G401 (cell line): ENCODE measurements around the gene TATDN2. TPM values are rescaled to one million over a fixed set of nuclear protein-coding genes. Genes with fewer than 3 reads are reported as not detected.

Experiments
- DNase-seq: peaks from one replicate; pipeline ENCODE4 v3.0.0-alpha.2; 2015; ENCODE audit warnings: low spot score
- in situ Hi-C: cut with HindIII; loops from 2 replicates; pipeline ENCODE4 v1.10.0; 2016; ENCODE audit warnings: low sequenced_read_pairs, mixed read lengths
- total RNA-seq: library from RNA; depleted of rRNA; stranded (reverse); fragments of >200 nt; shearing (Covaris generic); gene quantifications from 2 replicates; pipeline ENCODE4 v1.2.3, GENCODE V29; 2014

Gene TATDN2
- total RNA-seq, 1 experiment from 2014 or later, result 18.8 TPM

DNA sequence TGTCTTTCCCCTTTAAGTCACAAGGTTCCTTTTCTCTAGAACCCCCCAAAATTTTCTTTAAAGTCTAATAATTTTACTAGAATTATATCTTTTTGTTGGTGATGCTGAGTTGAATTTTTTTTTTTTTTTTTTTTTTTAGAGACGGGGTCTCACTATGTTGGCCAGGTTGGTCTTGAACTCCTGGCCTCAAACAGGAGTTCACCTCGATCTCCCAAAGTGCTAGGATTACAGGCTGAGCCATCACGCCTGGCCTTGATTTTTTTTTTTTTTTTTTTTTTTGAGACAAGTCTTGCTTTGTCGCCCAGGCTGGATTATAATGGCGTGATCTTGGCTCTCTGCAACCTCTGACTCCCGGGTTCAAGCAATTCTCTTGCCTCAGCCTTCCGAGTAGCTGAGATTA, 60.4 kb downstream of the TATDN2 start:
- no peak for DNase-seq
- in situ Hi-C loops, result no loop called here

- DNase-seq, result no peak
- in situ Hi-C loops, result no loop called here
Measured at GRCh38 chr3:10309736-10310135, 61.5 kb downstream of the TATDN2 start.

DNA sequence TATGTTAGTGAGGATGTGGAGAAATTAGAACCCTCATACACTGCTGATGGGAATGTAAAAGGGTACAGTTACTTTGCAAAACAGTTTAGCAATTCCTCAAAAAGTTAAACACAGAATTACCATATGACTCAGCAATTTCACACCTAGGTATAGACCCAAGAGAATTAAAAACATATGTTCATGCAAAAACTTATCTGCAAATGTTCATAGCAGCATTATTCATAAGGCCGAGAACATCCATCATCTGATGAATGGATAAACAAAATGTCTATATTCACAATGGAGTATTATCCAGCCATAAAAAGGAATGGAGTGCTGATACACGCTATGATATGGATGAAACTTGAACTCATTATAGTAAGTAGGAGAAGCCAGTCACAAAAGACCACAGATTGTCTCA, 62.3 kb downstream of the TATDN2 start:
- no peak for DNase-seq
- in situ Hi-C loops, result no loop called here

- in situ Hi-C loops, result no loop called here
- no peak for DNase-seq
Measured at GRCh38 chr3:10311710-10312109, 63.5 kb downstream of the TATDN2 start.

GRCh38 chr3:10312391-10312790, 64.1 kb downstream of the TATDN2 start:
- no peak for DNase-seq
- in situ Hi-C loops, result no loop called here

DNA sequence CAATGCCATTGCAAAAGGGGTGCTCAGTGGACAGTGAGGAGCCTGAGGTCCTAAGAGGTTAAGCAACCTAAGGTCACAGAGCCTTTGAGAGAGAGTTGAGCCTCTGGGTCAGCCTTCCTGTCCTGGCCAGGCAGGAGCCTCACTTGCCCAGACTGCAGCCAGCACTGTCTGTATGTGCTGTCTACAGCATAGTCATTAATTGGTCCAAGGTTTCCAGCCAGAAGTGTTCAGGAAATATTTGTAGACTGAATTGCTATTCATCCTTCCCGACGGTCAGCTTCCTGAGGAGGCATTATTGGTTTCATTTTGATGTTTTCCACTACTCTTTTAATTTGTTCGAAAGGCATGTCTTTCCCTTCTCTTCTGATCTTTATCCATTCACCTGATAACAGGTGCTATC, 64.6 kb downstream of the TATDN2 start:
- no peak for DNase-seq
- in situ Hi-C loops, result no loop called here

DNA sequence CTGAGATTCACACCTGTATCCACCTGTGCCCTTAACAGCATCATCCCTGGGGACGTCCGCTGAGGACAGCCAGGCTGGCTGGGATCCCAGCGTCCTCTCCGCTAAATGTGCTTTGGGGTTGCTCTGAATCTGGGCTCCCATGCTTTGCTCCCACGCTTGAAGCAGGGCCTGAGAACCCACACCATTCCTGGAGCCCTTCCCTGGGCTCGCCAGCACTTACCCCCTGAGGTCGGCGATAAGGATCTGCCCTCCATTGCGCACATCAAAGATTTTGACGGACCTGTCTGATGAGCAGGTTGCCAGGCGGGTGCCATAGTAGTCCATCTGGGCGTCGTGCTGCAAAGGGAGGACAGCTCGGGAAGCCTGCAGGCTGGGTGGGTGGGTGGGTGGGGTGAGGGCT, 66.8 kb downstream of the TATDN2 start:
- DNase-seq, result no peak
- in situ Hi-C loops, result no loop called here

DNA sequence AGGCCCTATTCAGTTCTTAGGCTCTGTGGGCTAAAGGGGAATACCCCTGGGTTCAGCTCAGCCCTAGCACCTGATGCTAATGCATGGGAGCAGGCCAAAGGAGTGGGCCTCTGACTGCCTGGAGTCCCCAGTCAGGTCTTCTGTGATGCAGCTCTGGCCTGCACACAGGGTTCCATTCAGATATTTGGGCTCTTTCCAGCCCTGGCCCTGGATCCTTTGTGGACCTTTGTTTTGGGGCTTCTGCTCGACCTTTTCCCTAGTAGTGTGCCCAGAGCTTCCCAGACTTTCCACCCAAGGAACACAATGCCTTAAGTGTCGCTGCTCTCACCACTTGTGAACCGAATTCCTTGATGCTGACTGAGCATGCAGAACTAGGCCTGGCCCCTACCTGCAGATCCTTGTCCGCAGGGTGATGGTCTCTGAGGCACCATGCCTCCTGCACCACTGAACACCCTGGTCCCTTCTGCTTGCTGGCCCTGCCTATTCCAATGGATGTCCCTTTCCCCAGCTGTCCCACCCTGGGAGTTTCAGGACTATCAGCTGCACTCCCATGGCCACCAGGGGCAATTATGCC, 67.6 kb downstream of the TATDN2 start:
- no peak for DNase-seq
- in situ Hi-C loops, result no loop called here

- no peak for DNase-seq
- in situ Hi-C loops, result no loop called here
Measured at GRCh38 chr3:10317311-10317960, 69.2 kb downstream of the TATDN2 start.

GRCh38 chr3:10317961-10318350, 69.7 kb downstream of the TATDN2 start:
- no peak for DNase-seq
- in situ Hi-C loops, result no loop called here

DNA sequence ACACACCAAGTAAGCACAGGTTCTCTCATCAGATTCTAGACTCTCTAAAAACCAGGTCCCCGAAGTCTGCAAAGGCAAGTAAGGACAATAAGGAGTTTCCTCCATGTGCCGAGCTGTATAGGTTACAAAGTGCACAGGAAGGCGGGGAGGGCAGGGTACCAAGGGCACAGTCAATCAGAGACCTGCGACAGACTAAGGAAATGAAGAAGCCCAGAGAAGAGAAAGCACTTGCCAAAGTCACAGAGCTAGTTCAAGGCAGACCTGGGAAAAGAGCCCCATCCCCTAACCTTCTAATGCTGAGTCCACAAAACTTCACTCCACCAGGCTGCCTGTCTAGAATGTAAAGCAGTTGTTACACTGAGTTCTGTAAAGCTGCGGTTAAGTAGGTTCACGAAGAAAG, 71.0 kb downstream of the TATDN2 start:
- no peak for DNase-seq
- in situ Hi-C loops, result no loop called here

DNA sequence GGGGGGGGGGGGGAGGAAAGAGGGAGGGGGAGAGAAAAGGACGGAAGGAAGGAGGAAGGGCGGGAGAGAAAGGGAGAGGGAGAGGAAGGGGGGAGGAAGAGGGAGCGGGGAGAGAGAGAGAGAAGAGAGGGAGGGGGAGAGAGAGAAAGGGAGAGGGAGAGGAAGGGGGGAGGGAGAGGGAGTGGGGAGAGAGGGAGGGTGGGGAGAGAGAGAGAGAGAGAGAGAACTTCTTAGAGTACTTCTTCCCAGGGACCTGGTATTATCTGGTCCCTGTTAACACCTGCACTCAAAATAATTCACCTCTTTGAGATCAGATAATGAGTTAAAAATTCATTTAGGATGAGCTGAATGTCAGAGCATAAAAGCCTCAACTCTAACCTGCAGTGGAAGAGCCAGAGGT, 71.5 kb downstream of the TATDN2 start:
- in situ Hi-C loops, result no loop called here

GRCh38 chr3:10320320-10320677, 72.0 kb downstream of the TATDN2 start:
- no peak for DNase-seq
- in situ Hi-C loops, result no loop called here

More for the DNA sequence above, 71.5 kb downstream of the TATDN2 start:
- no peak for DNase-seq

- in situ Hi-C loops, result no loop called here
- DNase-seq, result no peak
Measured at GRCh38 chr3:10321630-10322351, 73.5 kb downstream of the TATDN2 start.

DNA sequence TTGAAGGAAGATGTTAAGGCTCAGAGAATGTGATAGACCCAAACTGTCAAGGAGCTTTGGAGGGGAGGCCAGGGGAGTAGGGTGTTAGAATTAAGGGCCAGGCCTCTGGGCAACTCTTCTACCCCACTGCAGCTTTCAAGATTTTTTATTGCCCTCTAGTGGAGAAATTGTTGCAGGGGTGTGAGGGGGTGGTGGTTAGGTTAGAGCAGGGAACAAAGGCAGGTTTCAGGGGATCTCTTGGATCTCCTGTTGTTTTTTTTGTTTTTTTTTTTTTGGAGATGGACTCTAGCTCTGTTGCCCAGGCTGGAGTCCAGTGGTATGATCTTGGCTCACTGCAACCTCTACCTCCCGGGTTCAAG, 74.1 kb downstream of the TATDN2 start:
- no peak for DNase-seq
- in situ Hi-C loops, result no loop called here

GRCh38 chr3:10327592-10327991, 79.3 kb downstream of the TATDN2 start:
- in situ Hi-C loops, result no loop called here
- DNase-seq, result no peak

- in situ Hi-C loops, result no loop called here
- no peak for DNase-seq
Measured at GRCh38 chr3:10328460-10329071, 80.3 kb downstream of the TATDN2 start.

GRCh38 chr3:10329495-10330015, 81.3 kb downstream of the TATDN2 start:
- in situ Hi-C loops, result no loop called here
- DNase-seq, result peak; percentile 45

GRCh38 chr3:10330319-10330718, 82.1 kb downstream of the TATDN2 start:
- DNase-seq, result no peak
- in situ Hi-C loops, result no loop called here
